ENCODE data around the gene EIF2AK3. TPM values are rescaled to one million over a fixed set of nuclear protein-coding genes. Genes with fewer than 3 reads are reported as not detected.

The EIF2AK3 gene
- polyA plus RNA-seq, 3 donors: 2.0 to 6.6 (median 2.3) TPM

DNA sequence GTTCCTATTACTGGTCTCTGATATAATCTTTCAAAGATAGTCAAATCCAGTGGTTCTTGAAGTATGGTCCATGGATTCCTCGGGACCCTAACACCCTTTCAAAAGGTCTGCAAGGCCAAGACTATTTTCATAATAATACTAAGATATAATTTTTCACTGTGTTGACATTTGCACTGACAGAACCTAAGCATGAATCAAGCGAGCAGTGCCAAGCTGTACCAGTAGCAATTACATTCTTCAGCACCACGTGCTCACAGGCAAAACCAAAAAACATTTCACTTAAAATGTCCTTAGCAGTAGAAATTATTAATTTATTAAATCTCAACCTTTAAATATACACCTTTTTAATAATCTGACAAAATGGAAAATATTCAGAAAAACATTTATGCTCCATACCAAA lies 59.1 kb downstream of the EIF2AK3 start:
- no CpG with 5 or more reads among the region's 3 CpGs for WGBS (ENCODE audit: insufficient coverage)
- Histone ChIP-seq H3K9me3 (replicated peaks in 1 of 2; ENCODE audit: control insufficient read depth in 1 of 2, insufficient read depth in 1 of 2, low read length in 2 of 2) (no peaks in the 10 kb centered on the region), H3K36me3 (replicated peaks in 1 of 2; ENCODE audit: control insufficient read depth in 1 of 2, insufficient read depth in 2 of 2, low read length in 2 of 2) (peaks cover 30 to 73% of the 10 kb centered on the region in 2 donors), H3K9ac (ENCODE audit: insufficient read depth, low read length, poor library complexity, severe bottlenecking) (no peak overlapping the region), H3K79me2 (ENCODE audit: insufficient read depth, low read length) (no peaks in the 10 kb centered on the region), H2AFZ (ENCODE audit: insufficient read depth, low read depth, low read length, poor library complexity, severe bottlenecking) (no peak overlapping the region), H3K4me1 (ENCODE audit: control insufficient read depth in 1 of 2, insufficient read depth in 2 of 2, low read length in 2 of 2) (no peaks in the 10 kb centered on the region), H4K20me1 (ENCODE audit: insufficient read depth, low read length) (no peaks in the 10 kb centered on the region), H3K27me3 (ENCODE audit: control insufficient read depth in 2 of 2, insufficient read depth in 2 of 2, low read length in 2 of 2) (no peaks in the 10 kb centered on the region), H3K4me2 (replicated peaks; ENCODE audit: extremely low read depth, low read length, poor library complexity, severe bottlenecking) (no peak overlapping the region), H3K4me3 (replicated peaks in 1 of 3; ENCODE audit: low read depth in 2 of 3, low read length in 3 of 3) (no peak overlapping the region), H3K27ac (ENCODE audit: low read depth in 1 of 2, low read length in 2 of 2) (no peak overlapping the region)
- no peak overlapping the region for H3K27ac Mint-ChIP-seq
- intact Hi-C loops (cut with micrococcal nuclease): no loop called here
- no peak for DNase-seq
- peaks cover 52 to 65% of the 10 kb centered on the region in 2 donors for H3K36me3 Mint-ChIP-seq
- TF ChIP-seq, protein P1, sequence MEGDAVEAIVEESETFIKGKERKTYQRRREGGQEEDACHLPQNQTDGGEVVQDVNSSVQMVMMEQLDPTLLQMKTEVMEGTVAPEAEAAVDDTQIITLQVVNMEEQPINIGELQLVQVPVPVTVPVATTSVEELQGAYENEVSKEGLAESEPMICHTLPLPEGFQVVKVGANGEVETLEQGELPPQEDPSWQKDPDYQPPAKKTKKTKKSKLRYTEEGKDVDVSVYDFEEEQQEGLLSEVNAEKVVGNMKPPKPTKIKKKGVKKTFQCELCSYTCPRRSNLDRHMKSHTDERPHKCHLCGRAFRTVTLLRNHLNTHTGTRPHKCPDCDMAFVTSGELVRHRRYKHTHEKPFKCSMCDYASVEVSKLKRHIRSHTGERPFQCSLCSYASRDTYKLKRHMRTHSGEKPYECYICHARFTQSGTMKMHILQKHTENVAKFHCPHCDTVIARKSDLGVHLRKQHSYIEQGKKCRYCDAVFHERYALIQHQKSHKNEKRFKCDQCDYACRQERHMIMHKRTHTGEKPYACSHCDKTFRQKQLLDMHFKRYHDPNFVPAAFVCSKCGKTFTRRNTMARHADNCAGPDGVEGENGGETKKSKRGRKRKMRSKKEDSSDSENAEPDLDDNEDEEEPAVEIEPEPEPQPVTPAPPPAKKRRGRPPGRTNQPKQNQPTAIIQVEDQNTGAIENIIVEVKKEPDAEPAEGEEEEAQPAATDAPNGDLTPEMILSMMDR (IDR thresholded peaks at IDR 0.05): no peak
- H3K9me3 Mint-ChIP-seq: no peaks in the 10 kb centered on the region
- H3K27me3 Mint-ChIP-seq (ENCODE audit: low read depth in 3 of 3): no peaks in the 10 kb centered on the region
- no peaks in the 10 kb centered on the region for H3K4me1 Mint-ChIP-seq
- H3K4me3 Mint-ChIP-seq: no peak overlapping the region

DNA sequence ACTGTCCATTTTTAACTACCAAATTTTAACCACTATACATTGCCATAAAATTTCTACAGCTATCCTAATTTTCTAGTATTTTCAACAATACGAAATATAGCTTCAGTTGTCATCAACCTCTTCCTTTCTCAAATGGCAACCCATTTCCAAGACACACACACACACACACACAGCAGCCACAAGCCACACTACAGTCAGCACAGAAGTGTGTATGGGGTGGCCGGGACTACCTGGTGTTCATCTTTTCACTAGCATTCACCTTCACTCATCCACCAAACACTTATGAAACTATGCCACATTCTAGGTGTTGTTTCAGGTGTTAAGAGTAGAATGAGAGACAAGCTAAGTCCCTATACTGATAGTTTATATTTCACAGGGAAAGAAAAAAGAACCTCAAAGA lies 62.9 kb downstream of the EIF2AK3 start:
- TF ChIP-seq, protein P1 (IDR thresholded peaks at IDR 0.05): no peak
- H3K9me3 Mint-ChIP-seq: no peaks in the 10 kb centered on the region
- H3K27ac ChIP-seq (ENCODE audit: low read depth in 1 of 2, low read length in 2 of 2): no peak overlapping the region
- peaks cover 54 to 72% of the 10 kb centered on the region in 2 donors for H3K36me3 Mint-ChIP-seq
- no peak for DNase-seq
- no peak overlapping the region for H3K4me3 Mint-ChIP-seq
- H3K4me2 ChIP-seq (replicated peaks; ENCODE audit: extremely low read depth, low read length, poor library complexity, severe bottlenecking): no peak overlapping the region
- H4K20me1 ChIP-seq (ENCODE audit: insufficient read depth, low read length): no peaks in the 10 kb centered on the region
- no peaks in the 10 kb centered on the region for H3K79me2 ChIP-seq (ENCODE audit: insufficient read depth, low read length)
- peak overlapping the region in 1 of 7 donors; percentile 35 for H3K27ac Mint-ChIP-seq
- intact Hi-C loops (cut with micrococcal nuclease): no loop called here
- no peaks in the 10 kb centered on the region for H3K27me3 ChIP-seq (ENCODE audit: control insufficient read depth in 2 of 2, insufficient read depth in 2 of 2, low read length in 2 of 2)
- H2AFZ ChIP-seq (ENCODE audit: insufficient read depth, low read depth, low read length, poor library complexity, severe bottlenecking): no peak overlapping the region
- peaks cover 0 to 1% (median 0%) of the 10 kb centered on the region in 3 donors for H3K27me3 Mint-ChIP-seq (ENCODE audit: low read depth in 3 of 3)
- H3K4me1 Mint-ChIP-seq: no peaks in the 10 kb centered on the region
- H3K4me3 ChIP-seq (replicated peaks in 1 of 3; ENCODE audit: low read depth in 2 of 3, low read length in 3 of 3): no peak overlapping the region
- no peak overlapping the region for H3K9ac ChIP-seq (ENCODE audit: insufficient read depth, low read length, poor library complexity, severe bottlenecking)
- H3K9me3 ChIP-seq (replicated peaks in 1 of 2; ENCODE audit: control insufficient read depth in 1 of 2, insufficient read depth in 1 of 2, low read length in 2 of 2): no peaks in the 10 kb centered on the region
- no peaks in the 10 kb centered on the region for H3K4me1 ChIP-seq (ENCODE audit: control insufficient read depth in 1 of 2, insufficient read depth in 2 of 2, low read length in 2 of 2)
- WGBS (ENCODE audit: insufficient coverage): no CpG with 5 or more reads among the region's 2 CpGs
- peaks cover 31 to 75% of the 10 kb centered on the region in 2 donors for H3K36me3 ChIP-seq (replicated peaks in 1 of 2; ENCODE audit: control insufficient read depth in 1 of 2, insufficient read depth in 2 of 2, low read length in 2 of 2)

Measured in CD14-positive monocyte (primary cell).